ENCODE results near the gene RPS24.
A peak's percentile ranks its signal among the peaks of the same experiment; 100 is the strongest.

The RPS24 gene

GRCh38 chr10:78028438-78029268 is 5.0 kb upstream of the RPS24 start:
- no peak for DNase-seq (ENCODE audit: low read depth in 2 of 2)

- peak; percentile 86 to 88 for DNase-seq (ENCODE audit: low read depth in 2 of 2)
Measured at GRCh38 chr10:78029269-78030226, 4.1 kb upstream of the RPS24 start, which contains the start of gene POLR3A. POLR3A (minus strand) TSS chr10:78029515; CDS start chr10:78029407, 108 bp downstream.

GRCh38 chr10:78033387-78033636 is 351 bp upstream of the RPS24 start:
- no peak for DNase-seq (ENCODE audit: low read depth in 2 of 2)

GRCh38 chr10:78035025-78035424 is 1.4 kb downstream of the RPS24 start:
- DNase-seq (ENCODE audit: low read depth in 2 of 2): no peak

- no peak for DNase-seq (ENCODE audit: low read depth in 2 of 2)
Measured at GRCh38 chr10:78035437-78035836, 1.8 kb downstream of the RPS24 start.

- DNase-seq (ENCODE audit: low read depth in 2 of 2): no peak
Measured at GRCh38 chr10:78035933-78036583, 2.4 kb downstream of the RPS24 start.

GRCh38 chr10:78038105-78038504 is 4.4 kb downstream of the RPS24 start:
- no peak for DNase-seq (ENCODE audit: low read depth in 2 of 2)

- no peak for DNase-seq (ENCODE audit: low read depth in 2 of 2)
Measured at GRCh38 chr10:78038791-78039547, 5.3 kb downstream of the RPS24 start.

- no peak for DNase-seq (ENCODE audit: low read depth in 2 of 2)
Measured at GRCh38 chr10:78039743-78040142, 6.1 kb downstream of the RPS24 start.

GRCh38 chr10:78041170-78042057 is 7.8 kb downstream of the RPS24 start:
- DNase-seq (ENCODE audit: low read depth in 2 of 2): no peak

- DNase-seq (ENCODE audit: low read depth in 2 of 2): no peak
Measured at GRCh38 chr10:78042058-78042751, 8.5 kb downstream of the RPS24 start.

GRCh38 chr10:78042752-78043104 is 9.1 kb downstream of the RPS24 start:
- DNase-seq (ENCODE audit: low read depth in 2 of 2): no peak

GRCh38 chr10:78044179-78044578 is 10.5 kb downstream of the RPS24 start:
- DNase-seq (ENCODE audit: low read depth in 2 of 2): no peak

GRCh38 chr10:78044699-78045098 is 11.0 kb downstream of the RPS24 start:
- DNase-seq (ENCODE audit: low read depth in 2 of 2): no peak

- no peak for DNase-seq (ENCODE audit: low read depth in 2 of 2)
Measured at GRCh38 chr10:78045237-78045636, 11.6 kb downstream of the RPS24 start.

GRCh38 chr10:78045856-78046255 is 12.2 kb downstream of the RPS24 start:
- no peak for DNase-seq (ENCODE audit: low read depth in 2 of 2)

GRCh38 chr10:78046711-78047269 is 13.1 kb downstream of the RPS24 start:
- no peak for DNase-seq (ENCODE audit: low read depth in 2 of 2)

GRCh38 chr10:78047314-78047891 is 13.7 kb downstream of the RPS24 start:
- DNase-seq (ENCODE audit: low read depth in 2 of 2): peak; percentile 64 to 77

GRCh38 chr10:78049851-78050250 is 16.2 kb downstream of the RPS24 start:
- DNase-seq (ENCODE audit: low read depth in 2 of 2): no peak
